ENCODE measurements around the gene TPM4.
A peak's percentile ranks its signal among the peaks of the same experiment; 100 is the strongest.

DNA sequence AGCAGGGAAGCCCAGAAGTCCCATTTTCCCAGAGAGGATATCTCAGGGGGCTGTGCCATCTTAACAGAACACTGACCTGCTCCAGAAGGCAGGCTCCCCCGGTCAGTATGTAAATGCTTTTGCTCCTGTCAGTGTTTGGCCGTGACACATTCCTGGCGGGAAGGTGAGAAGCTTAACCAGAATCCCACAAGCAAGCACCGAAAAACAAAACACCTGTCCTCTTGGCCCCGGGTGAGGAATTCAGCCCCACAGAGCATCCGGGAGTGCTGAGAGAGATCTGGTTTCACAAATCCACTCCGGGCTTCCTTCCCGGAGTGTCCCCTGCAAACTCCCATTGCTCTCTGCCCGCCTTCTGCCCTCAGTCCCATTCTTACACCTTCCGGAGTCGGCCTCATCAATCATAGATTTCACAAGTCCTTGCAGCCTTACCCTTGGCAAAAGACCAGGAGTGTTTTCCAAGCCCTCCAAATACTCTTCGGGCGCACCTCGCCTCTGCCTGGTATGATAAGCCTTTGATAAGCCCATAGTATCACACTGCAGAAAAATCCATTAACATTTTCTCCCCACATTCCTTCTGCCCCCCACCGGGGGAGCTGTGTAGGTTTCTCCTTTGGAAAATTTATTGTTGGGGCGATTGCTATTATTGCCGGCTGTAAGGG is 12.2 kb downstream of the TPM4 start:
- no peak for TF ChIP-seq EZH2phosphoT487 (IDR thresholded peaks at IDR 0.05)
- peak; percentile 16 for TF ChIP-seq CTCF (IDR thresholded peaks at IDR 0.05)
- TF ChIP-seq EZH2 (IDR thresholded peaks at IDR 0.05), result no peak
